SU-DHL-6 (cell line): ENCODE measurements around the gene TNIP1.

Source experiments
- H2AFZ ChIP-seq: fragments of 200-600 bp; sonication (generic); 2 replicates; pipeline ENCODE4 v1.6.1; 2014; ENCODE audit warnings: low read depth, mild to moderate bottlenecking, moderate library complexity, mixed read lengths, antibody characterized with exemption, low read length; ENCODE audit not compliant: severe bottlenecking
- H3F3A ChIP-seq: fragments of 200-600 bp; shearing (Covaris generic); 2 replicates; pipeline ENCODE4 v1.6.0; 2016; ENCODE audit warnings: antibody characterized with exemption, mild to moderate bottlenecking; ENCODE audit not compliant: insufficient read depth
- H3K27ac ChIP-seq: fragments of 200-600 bp; sonication (generic); 2 replicates; pipeline ENCODE4 v1.5.1; 2016; ENCODE audit warnings: low read depth, mild to moderate bottlenecking, low read length, moderate library complexity, mixed read lengths
- H3K27me3 ChIP-seq: fragments of 200-600 bp; sonication (generic), shearing (Covaris generic); 2 replicates; pipeline ENCODE4 v1.6.0; 2014; ENCODE audit warnings: mild to moderate bottlenecking, low read length
- H3K36me3 ChIP-seq: fragments of 200-600 bp; sonication (generic); 2 replicates; pipeline ENCODE4 v1.6.1; 2014; ENCODE audit warnings: mild to moderate bottlenecking, low read length, mixed read lengths
- H3K4me2 ChIP-seq: fragments of 300-600, 200-600 bp; shearing (Covaris generic), sonication (generic); 2 replicates; pipeline ENCODE4 v1.6.0; 2014; ENCODE audit warnings: low read length, low read depth, mild to moderate bottlenecking; ENCODE audit not compliant: poor library complexity, severe bottlenecking
- H3K4me3 ChIP-seq: fragments of 200-600 bp; sonication (generic); 2 replicates; pipeline ENCODE4 v1.5.1; 2014; ENCODE audit warnings: antibody characterized with exemption, low read length, mild to moderate bottlenecking, mixed read lengths; ENCODE audit not compliant: insufficient read depth, poor library complexity, severe bottlenecking
- H3K79me2 ChIP-seq: fragments of 200-600 bp; sonication (generic); 2 replicates; pipeline ENCODE4 v1.6.1; 2014; ENCODE audit warnings: mild to moderate bottlenecking, low read length, moderate library complexity; ENCODE audit not compliant: insufficient read depth
- H3K9ac ChIP-seq: fragments of 200-600 bp; sonication (generic); 2 replicates; pipeline ENCODE4 v1.7.0; 2014; ENCODE audit warnings: mild to moderate bottlenecking, low read length
- H3K9me2 ChIP-seq: fragments of 200-600 bp; sonication (generic); replicated peaks from 2 replicates; pipeline ENCODE4 v1.6.1; 2014; ENCODE audit warnings: low read length; ENCODE audit not compliant: insufficient read depth
- H3K9me3 ChIP-seq: fragments of 200-600 bp; sonication (generic); 2 replicates; pipeline ENCODE4 v1.6.1; 2014; ENCODE audit warnings: low read length, mixed read lengths; ENCODE audit not compliant: insufficient read depth
- H4K20me1 ChIP-seq: fragments of 200-600 bp; sonication (generic); 2 replicates; pipeline ENCODE4 v1.6.1; 2014; ENCODE audit warnings: low read depth, mild to moderate bottlenecking, antibody characterized with exemption, low read length, moderate library complexity, mixed read lengths
- EZH2phosphoT487 ChIP-seq: fragments of 200-600 bp; sonication (generic), shearing (Covaris generic); conservative IDR thresholded peaks from 2 replicates; pipeline ENCODE4 v1.6.1; 2018; ENCODE audit warnings: mild to moderate bottlenecking, antibody characterized with exemption, low read length, moderate library complexity, mixed read lengths
- TF ChIP-seq, protein P1 (sequence below): fragments of 200-600 bp; sonication (generic); IDR thresholded peaks from one replicate; pipeline ENCODE4 v1.5.1; 2017; ENCODE audit warnings: antibody characterized with exemption, mild to moderate bottlenecking, low read length, moderate library complexity; ENCODE audit not compliant: insufficient read depth, poor library complexity, severe bottlenecking

Gene TNIP1

GRCh38 chr5:151033217-151033934 is 47.5 kb downstream of the TNIP1 start:
- Histone ChIP-seq H3K4me2 (no peak overlapping the region), H3K4me3 (no peak overlapping the region), H3K9me3 (no peaks in the 10 kb centered on the region), H3K79me2 (no peaks in the 10 kb centered on the region), H3F3A (peaks cover 5% of the 10 kb centered on the region; the same call in 1 of the 2 replicates), H3K27me3 (no peaks in the 10 kb centered on the region), H3K9ac (no peak overlapping the region), H4K20me1 (no peaks in the 10 kb centered on the region), H3K27ac (no peak overlapping the region), H3K36me3 (peaks cover 14% of the 10 kb centered on the region; the same call in 1 of the 2 replicates), H3K9me2 (no peaks in the 10 kb centered on the region), H2AFZ (no peak overlapping the region)
- no peak for TF ChIP-seq EZH2phosphoT487
- TF ChIP-seq, protein P1, sequence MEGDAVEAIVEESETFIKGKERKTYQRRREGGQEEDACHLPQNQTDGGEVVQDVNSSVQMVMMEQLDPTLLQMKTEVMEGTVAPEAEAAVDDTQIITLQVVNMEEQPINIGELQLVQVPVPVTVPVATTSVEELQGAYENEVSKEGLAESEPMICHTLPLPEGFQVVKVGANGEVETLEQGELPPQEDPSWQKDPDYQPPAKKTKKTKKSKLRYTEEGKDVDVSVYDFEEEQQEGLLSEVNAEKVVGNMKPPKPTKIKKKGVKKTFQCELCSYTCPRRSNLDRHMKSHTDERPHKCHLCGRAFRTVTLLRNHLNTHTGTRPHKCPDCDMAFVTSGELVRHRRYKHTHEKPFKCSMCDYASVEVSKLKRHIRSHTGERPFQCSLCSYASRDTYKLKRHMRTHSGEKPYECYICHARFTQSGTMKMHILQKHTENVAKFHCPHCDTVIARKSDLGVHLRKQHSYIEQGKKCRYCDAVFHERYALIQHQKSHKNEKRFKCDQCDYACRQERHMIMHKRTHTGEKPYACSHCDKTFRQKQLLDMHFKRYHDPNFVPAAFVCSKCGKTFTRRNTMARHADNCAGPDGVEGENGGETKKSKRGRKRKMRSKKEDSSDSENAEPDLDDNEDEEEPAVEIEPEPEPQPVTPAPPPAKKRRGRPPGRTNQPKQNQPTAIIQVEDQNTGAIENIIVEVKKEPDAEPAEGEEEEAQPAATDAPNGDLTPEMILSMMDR: no peak

- Histone ChIP-seq H3K9ac (no peak overlapping the region), H4K20me1 (no peaks in the 10 kb centered on the region), H3K36me3 (peaks cover 14% of the 10 kb centered on the region; the same call in 1 of the 2 replicates), H3K27me3 (no peaks in the 10 kb centered on the region), H3K4me2 (no peak overlapping the region), H3F3A (peaks cover 5% of the 10 kb centered on the region; the same call in 1 of the 2 replicates), H2AFZ (no peak overlapping the region), H3K9me3 (no peaks in the 10 kb centered on the region), H3K9me2 (no peaks in the 10 kb centered on the region), H3K79me2 (no peaks in the 10 kb centered on the region), H3K4me3 (no peak overlapping the region), H3K27ac (no peak overlapping the region)
- TF ChIP-seq, protein P1: no peak
- no peak for TF ChIP-seq EZH2phosphoT487
These were observed 49.3 kb downstream of the TNIP1 start for GRCh38 chr5:151031554-151031953.

- peaks cover 8% of the 10 kb centered on the region; the same call in 1 of the 2 replicates for H3K36me3 ChIP-seq
- H2AFZ ChIP-seq: no peak overlapping the region
These were observed 50.5 kb downstream of the TNIP1 start for GRCh38 chr5:151030379-151030778.

More at GRCh38 chr5:151030379-151030778, 50.5 kb downstream of the TNIP1 start:
- Histone ChIP-seq H3K27me3 (no peaks in the 10 kb centered on the region), H3K4me3 (no peak overlapping the region), H3K9me3 (no peaks in the 10 kb centered on the region), H3F3A (no peaks in the 10 kb centered on the region), H4K20me1 (no peaks in the 10 kb centered on the region), H3K4me2 (no peak overlapping the region), H3K27ac (no peak overlapping the region), H3K9me2 (no peaks in the 10 kb centered on the region), H3K9ac (no peak overlapping the region), H3K79me2 (no peaks in the 10 kb centered on the region)
- TF ChIP-seq EZH2phosphoT487: no peak
- TF ChIP-seq, protein P1: no peak
